ENCODE measurements around the gene IMMT.

GRCh38 chr2:86097913-86098312 lies 97.3 kb downstream of the IMMT start:
- no peak for TF ChIP-seq CTCF (IDR thresholded peaks at IDR 0.05)
- TF ChIP-seq POLR2A (IDR thresholded peaks at IDR 0.05): no peak

All from tibial nerve (tissue), 3 donors.